Activated CD4-positive, alpha-beta memory T cell treated with anti-CD3 and anti-CD28 coated beads for 36 hours (primary cell): ENCODE data around the gene TTLL9. TPM values are rescaled to one million over a fixed set of nuclear protein-coding genes. Genes with fewer than 3 reads are reported as not detected.

ENCODE experiments used
- CTCF ChIA-PET: fragments of 350-600 bp; sonication (Branson Sonifier 250); formaldehyde crosslinking; loops from one replicate; lab custom pipeline; 2021; ENCODE audit warnings: antibody characterized with exemption, inconsistent platforms; lab: Charles Lee
- POLR2A ChIA-PET: fragments of 350-600 bp; sonication (Branson Sonifier 250); formaldehyde crosslinking; loops from one replicate; lab custom pipeline; 2021; ENCODE audit warnings: antibody characterized with exemption; lab: Charles Lee
- DNase-seq: peaks from one replicate; pipeline ENCODE4 v3.0.0-alpha.2; 2020
- H3K27ac Mint-ChIP-seq: one replicate; pipeline ENCODE4 v1.8.0; 2021; ENCODE audit warnings: mixed read lengths
- H3K27me3 Mint-ChIP-seq: one replicate; pipeline ENCODE4 v1.8.0; 2021; ENCODE audit warnings: mixed read lengths
- H3K36me3 Mint-ChIP-seq: one replicate; pipeline ENCODE4 v1.8.0; 2021; ENCODE audit warnings: mixed read lengths
- H3K4me1 Mint-ChIP-seq: one replicate; pipeline ENCODE4 v1.8.0; 2021; ENCODE audit warnings: low read depth, mixed read lengths
- H3K4me3 Mint-ChIP-seq: one replicate; pipeline ENCODE4 v1.8.0; 2021; ENCODE audit warnings: mild to moderate bottlenecking, mixed read lengths
- H3K9me3 Mint-ChIP-seq: one replicate; pipeline ENCODE4 v1.8.0; 2021; ENCODE audit warnings: mixed read lengths
- intact Hi-C: fragments of 100-400 bp; cut with micrococcal nuclease; formaldehyde crosslinking; loops from one replicate; pipeline ENCODE4 v1.15.1; 2023
- total RNA-seq, 2 experiments: library from RNA; stranded (reverse); gene quantifications; one replicate each; pipeline ENCODE4 v1.2.3, GENCODE V29; 2021

Gene TTLL9
- total RNA-seq, 2 experiments from 2014 or later: not detected

DNA sequence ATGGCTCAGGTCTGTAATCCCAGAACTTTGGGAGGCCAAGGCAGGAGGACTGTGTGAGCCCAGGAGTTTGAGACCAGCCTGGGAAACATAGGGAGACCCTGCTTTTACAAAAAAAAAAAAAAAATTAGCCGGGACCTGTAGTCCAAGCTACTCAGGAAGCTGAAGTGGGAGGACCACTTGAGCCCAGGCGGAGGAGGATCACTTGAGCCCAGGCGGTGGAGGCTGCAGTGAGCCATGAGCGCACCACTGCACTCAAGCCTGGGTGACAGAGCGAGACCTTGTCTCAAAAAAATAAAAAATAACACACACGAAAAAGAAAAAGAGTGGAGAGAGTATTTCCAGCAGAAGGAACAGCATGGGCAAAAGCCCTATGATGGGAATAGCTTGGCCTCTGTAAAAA lies 2.0 kb downstream of the TTLL9 start:
- H3K27ac Mint-ChIP-seq: no peak overlapping the region
- no peak overlapping the region for H3K4me3 Mint-ChIP-seq
- peaks cover 28% of the 10 kb centered on the region for H3K27me3 Mint-ChIP-seq

DNA sequence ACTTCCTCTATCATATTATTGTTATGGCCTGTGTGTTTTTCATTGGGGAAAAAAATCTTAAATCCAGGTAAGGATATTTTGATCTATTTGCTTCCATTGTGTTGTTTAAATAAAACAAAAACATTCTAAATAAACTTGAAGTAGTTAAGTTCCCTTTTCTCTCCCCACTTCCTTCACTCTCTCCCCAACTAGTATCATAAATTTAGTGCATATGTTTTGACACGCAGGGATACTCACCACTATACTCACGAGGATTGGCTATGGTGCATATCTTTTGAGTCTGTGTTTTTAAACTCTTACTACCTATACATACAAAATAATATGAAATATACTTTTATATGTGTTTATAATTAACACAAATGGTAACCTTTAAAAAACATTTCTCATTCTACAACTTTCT lies 5.2 kb downstream of the TTLL9 start:
- no peak overlapping the region for H3K4me3 Mint-ChIP-seq
- intact Hi-C loops: no loop called here
- H3K9me3 Mint-ChIP-seq: no peaks in the 10 kb centered on the region
- no peak overlapping the region for H3K27ac Mint-ChIP-seq
- POLR2A ChIA-PET: no interaction called here
- H3K4me1 Mint-ChIP-seq: peaks cover 12% of the 10 kb centered on the region
- H3K27me3 Mint-ChIP-seq: peaks cover 12% of the 10 kb centered on the region
- H3K36me3 Mint-ChIP-seq: no peaks in the 10 kb centered on the region
- CTCF ChIA-PET: no interaction called here
- DNase-seq: no peak

More for the DNA sequence above, 2.0 kb downstream of the TTLL9 start:
- POLR2A ChIA-PET: no interaction called here
- H3K9me3 Mint-ChIP-seq: no peaks in the 10 kb centered on the region
- H3K4me1 Mint-ChIP-seq: peaks cover 10% of the 10 kb centered on the region
- peaks cover 3% of the 10 kb centered on the region for H3K36me3 Mint-ChIP-seq
- intact Hi-C loops: no loop called here
- CTCF ChIA-PET: interaction anchor here (1.1 to 1.4 kb wide), 2 partner anchors 20 to 26 kb away, joined by 3 to 5 read pairs; no protein-coding TSS in a partner anchor
- no peak for DNase-seq

DNA sequence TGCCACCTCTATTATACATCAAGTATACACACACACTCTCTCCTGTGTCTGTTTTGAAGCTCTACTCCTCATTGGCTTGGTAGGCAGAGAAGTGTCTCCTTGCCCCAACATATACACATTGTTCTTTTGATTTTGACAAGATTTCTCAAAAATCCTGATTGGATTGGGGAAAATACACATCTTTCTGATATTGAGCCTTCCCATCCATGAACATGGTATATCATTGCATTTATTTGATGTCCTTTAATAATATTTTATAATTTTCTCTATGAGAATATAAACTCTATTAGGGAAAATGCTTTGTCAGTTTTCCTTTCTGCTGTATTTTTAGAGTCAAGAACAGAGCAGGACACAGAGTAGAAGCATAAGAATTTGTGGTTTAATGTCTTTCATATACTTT lies 7.2 kb downstream of the TTLL9 start:
- no peaks in the 10 kb centered on the region for H3K9me3 Mint-ChIP-seq
- no peak for DNase-seq
- CTCF ChIA-PET: interaction anchor here (1.7 kb wide), 1 partner anchor 25 kb away, joined by 5 read pairs; no protein-coding TSS in a partner anchor
- no peak overlapping the region for H3K4me3 Mint-ChIP-seq
- H3K4me1 Mint-ChIP-seq: peaks cover 9% of the 10 kb centered on the region
- no peaks in the 10 kb centered on the region for H3K36me3 Mint-ChIP-seq
- intact Hi-C loops: loop anchor here (1.0 kb wide), 1 partner anchor 8 kb away; no protein-coding TSS in a partner anchor
- POLR2A ChIA-PET: interaction anchor here (0.6 kb wide), 1 partner anchor 141 kb away, joined by 3 read pairs; no protein-coding TSS in a partner anchor
- H3K27me3 Mint-ChIP-seq: no peaks in the 10 kb centered on the region
- no peak overlapping the region for H3K27ac Mint-ChIP-seq

DNA sequence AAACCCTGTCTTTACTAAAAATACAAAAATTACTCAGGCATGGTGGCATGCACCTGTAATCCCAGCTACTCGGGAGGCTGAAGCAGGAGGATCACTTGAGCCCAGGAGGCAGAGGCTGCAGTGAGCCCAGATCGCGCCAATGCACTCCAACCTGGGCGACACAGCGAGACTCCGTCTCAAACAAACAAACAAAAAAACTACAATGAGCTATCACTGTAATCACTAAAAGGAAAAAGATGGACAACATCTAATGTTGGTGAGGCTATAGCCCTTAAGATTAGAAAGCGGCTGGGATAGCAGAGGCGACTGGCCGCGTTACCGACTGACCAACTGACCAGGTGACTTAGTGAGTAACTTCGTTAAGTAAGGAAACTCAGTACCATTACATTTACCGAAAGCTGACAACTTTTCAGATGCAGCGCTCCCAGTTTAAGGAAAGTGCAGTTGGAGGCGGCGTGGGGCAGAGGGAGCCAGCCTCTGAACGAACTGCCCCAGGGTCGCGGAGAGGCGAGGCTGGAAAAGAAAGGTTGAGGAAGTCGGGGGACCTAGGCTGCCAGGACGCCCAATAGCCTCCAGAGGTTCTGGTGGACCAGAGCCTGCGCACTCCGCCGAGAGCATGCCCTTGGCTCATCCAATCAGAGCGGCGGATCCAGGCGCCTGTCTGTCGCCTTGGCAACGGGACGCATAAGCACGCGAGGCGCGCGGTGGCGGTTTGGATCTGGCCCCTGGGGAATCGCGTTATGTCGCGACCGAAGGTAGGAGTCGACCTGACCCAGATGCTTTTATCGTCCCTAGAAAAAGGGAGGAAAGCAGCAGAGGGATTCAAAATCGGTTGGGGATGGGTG lies 8.9 kb downstream of the TTLL9 start:
- Mint-ChIP-seq H3K27ac (no peak overlapping the region), H3K9me3 (no peaks in the 10 kb centered on the region), H3K27me3 (no peaks in the 10 kb centered on the region), H3K36me3 (no peaks in the 10 kb centered on the region), H3K4me1 (peaks cover 9% of the 10 kb centered on the region), H3K4me3 (peak overlapping the region; percentile 92)
- intact Hi-C loops: loop anchor here (1.0 kb wide), 1 partner anchor 73 kb away; the partner anchor contains the start of gene PDRG1
- ChIA-PET CTCF (interaction anchor here (1.1 to 2.3 kb wide), 4 partner anchors 8 to 73 kb away, joined by 5 to 12 read pairs (median 8); partner anchors contain the start of gene PDRG1), POLR2A (no interaction called here)
- peak; percentile 86 for DNase-seq

DNA sequence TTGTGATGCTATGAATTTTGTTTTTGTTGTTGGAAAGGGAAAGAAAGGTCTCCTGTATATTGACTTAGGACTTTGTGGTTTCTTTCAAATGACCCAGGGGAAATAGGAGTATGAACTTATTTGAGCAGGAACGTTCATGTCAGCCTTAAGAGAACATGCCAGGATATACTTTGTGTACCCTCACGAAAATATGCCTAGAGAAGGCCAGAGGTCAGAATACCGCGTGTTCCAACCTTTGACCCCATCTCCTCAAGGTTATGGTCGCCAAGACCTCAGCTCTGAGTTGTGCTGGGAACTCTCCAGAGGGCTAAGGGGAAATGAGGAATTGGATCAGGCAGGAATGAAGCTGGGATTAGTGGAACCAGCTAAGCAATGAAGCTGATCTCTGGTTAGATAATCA lies 11.5 kb downstream of the TTLL9 start:
- no peaks in the 10 kb centered on the region for H3K36me3 Mint-ChIP-seq
- no peak for DNase-seq
- ChIA-PET POLR2A (no interaction called here), CTCF (interaction anchor here (1.7 kb wide), 1 partner anchor 69 kb away, joined by 6 read pairs; the partner anchor contains the start of gene PDRG1)
- peaks cover 9% of the 10 kb centered on the region for H3K4me1 Mint-ChIP-seq
- peaks cover 4% of the 10 kb centered on the region for H3K27me3 Mint-ChIP-seq
- H3K27ac Mint-ChIP-seq: no peak overlapping the region
- intact Hi-C loops: no loop called here
- H3K9me3 Mint-ChIP-seq: no peaks in the 10 kb centered on the region
- no peak overlapping the region for H3K4me3 Mint-ChIP-seq

DNA sequence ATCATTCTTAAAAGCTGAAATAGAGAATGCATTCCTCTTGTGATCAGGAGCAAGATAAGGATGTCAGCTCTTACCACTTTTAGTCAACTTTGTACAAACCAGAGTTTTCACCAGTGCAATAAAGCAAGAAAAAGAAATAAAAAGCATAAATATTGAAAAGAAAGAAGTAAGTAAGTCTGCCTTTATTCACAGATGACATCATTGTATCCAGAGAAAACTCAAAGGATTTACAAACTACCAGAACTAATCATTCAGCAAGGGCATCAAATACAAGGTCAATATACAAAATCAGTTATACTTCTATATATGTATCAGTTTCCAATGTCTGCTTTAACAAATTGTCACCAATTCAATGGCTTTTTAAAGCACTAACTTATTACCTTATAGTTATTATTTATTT lies 13.4 kb downstream of the TTLL9 start:
- H3K27me3 Mint-ChIP-seq: peaks cover 5% of the 10 kb centered on the region
- no peaks in the 10 kb centered on the region for H3K9me3 Mint-ChIP-seq
- CTCF ChIA-PET: no interaction called here
- H3K4me3 Mint-ChIP-seq: no peak overlapping the region
- H3K27ac Mint-ChIP-seq: no peak overlapping the region
- DNase-seq: no peak
- intact Hi-C loops: no loop called here
- POLR2A ChIA-PET: no interaction called here
- no peaks in the 10 kb centered on the region for H3K36me3 Mint-ChIP-seq
- peaks cover 9% of the 10 kb centered on the region for H3K4me1 Mint-ChIP-seq

DNA sequence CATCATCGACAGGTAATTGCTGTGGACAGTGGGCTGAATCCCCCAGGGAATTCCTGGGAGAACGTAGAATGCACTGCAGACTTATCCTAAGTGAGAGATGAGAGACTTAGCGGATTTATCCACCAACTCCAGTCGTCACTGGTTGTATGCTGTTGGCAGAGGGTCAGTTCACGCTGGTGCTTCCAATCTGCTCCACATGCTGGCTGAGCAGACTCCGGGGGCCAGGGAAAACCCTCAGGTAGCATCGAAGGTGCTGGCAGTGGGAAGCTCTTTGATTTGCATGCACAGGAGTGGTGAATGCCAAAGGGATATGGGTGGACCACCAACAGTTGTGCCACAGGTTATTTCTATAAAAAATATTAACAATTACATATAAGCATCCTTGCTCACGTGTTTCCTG lies 20.2 kb downstream of the TTLL9 start:
- Mint-ChIP-seq H3K27ac (no peak overlapping the region), H3K36me3 (no peaks in the 10 kb centered on the region), H3K4me3 (no peak overlapping the region), H3K27me3 (peaks cover 3% of the 10 kb centered on the region), H3K9me3 (no peaks in the 10 kb centered on the region), H3K4me1 (no peaks in the 10 kb centered on the region)
- no peak for DNase-seq
- ChIA-PET POLR2A (interaction anchor here (0.5 kb wide), 1 partner anchor 1727 kb away, joined by 3 read pairs; no protein-coding TSS in a partner anchor), CTCF (interaction anchor here (1.8 to 2.0 kb wide), 2 partner anchors 36 to 38 kb away, joined by 6 read pairs; no protein-coding TSS in a partner anchor)
- intact Hi-C loops: no loop called here

DNA sequence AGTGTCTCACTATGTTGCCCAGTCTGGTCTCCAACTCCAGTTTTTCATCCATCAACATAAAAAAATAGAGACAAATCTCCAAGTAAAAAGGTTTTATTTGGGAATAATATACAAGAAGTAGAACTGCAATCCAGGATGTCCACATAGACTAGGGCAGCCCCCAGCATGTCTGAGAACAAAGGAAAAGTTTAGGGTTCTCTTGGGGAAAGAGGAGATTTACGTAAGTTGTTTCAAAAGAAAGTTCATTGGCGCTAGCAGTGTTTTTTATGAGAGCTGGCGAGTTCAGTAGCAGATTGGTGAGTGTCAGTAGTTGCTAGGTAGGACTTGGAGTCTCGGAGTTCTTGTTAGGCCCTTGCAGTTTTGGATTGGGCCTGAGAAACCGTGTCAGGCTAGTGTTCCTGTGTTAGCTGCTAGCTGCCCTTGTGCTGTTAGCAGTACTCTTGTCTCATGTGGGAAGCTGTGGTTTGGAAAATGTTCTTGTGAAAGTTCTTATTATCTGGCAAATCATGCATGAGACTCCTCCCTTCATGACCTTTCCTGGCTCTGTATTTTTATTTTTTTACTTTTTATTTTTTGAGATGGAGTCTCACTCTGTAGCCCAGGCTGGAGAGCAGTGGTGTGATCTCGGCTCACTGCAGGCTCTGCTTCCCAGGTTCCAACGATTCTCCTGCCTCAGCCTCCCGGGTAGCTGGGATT lies 24.7 kb downstream of the TTLL9 start:
- DNase-seq: no peak
- Mint-ChIP-seq H3K36me3 (no peaks in the 10 kb centered on the region), H3K4me1 (no peaks in the 10 kb centered on the region), H3K27ac (no peak overlapping the region), H3K4me3 (no peak overlapping the region), H3K27me3 (peaks cover 1% of the 10 kb centered on the region), H3K9me3 (no peaks in the 10 kb centered on the region)
- intact Hi-C loops: no loop called here
- POLR2A ChIA-PET: no interaction called here
- CTCF ChIA-PET: interaction anchor here (1.3 kb wide), 1 partner anchor 49 kb away, joined by 3 read pairs; no protein-coding TSS in a partner anchor

DNA sequence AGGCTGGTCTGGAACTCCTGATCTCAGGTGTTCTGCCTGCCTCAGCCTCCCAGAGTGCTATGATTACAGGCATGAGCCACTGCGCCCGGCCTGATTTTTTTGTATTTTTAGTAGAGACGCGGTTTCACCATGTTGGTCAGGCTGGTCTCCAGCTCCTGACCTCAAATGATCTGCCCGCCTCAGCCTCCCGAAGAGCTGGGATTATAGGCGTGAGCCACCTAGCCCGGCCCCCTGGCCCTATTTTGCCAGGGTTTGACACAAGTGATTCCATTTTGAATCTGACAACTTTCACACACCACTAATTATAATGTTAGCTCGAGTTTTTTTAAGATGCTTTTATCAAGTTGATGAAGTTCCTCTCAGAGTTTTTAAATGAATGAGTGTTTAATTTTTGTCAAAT lies 25.6 kb downstream of the TTLL9 start:
- intact Hi-C loops: no loop called here
- no peaks in the 10 kb centered on the region for H3K36me3 Mint-ChIP-seq
- ChIA-PET CTCF (no interaction called here), POLR2A (no interaction called here)
- H3K4me1 Mint-ChIP-seq: no peaks in the 10 kb centered on the region
- DNase-seq: no peak
- no peak overlapping the region for H3K4me3 Mint-ChIP-seq
- H3K9me3 Mint-ChIP-seq: no peaks in the 10 kb centered on the region
- peaks cover 3% of the 10 kb centered on the region for H3K27me3 Mint-ChIP-seq
- H3K27ac Mint-ChIP-seq: no peak overlapping the region

DNA sequence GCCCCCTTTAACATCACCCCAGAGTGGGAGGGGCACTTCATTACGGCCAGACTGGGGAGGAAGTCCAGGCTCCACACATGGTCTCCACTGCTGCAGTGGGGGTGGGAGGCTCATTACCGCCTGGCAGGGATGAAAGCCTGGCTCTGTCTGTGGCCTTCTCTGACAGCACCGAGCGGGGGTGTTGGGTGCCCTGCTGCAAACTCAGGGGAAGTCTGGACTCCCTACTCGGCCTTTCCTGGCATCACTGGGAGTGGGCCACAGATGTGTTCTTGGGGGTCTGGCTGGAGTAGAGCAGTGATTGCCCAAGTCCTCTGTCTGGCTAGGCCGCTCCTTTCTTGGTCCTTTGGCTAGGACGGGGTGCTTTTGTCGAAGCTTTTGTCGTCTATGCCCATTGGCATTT lies 27.1 kb downstream of the TTLL9 start:
- H3K9me3 Mint-ChIP-seq: no peaks in the 10 kb centered on the region
- POLR2A ChIA-PET: no interaction called here
- H3K4me3 Mint-ChIP-seq: no peak overlapping the region
- H3K4me1 Mint-ChIP-seq: no peaks in the 10 kb centered on the region
- no peaks in the 10 kb centered on the region for H3K36me3 Mint-ChIP-seq
- peaks cover 3% of the 10 kb centered on the region for H3K27me3 Mint-ChIP-seq
- CTCF ChIA-PET: interaction anchor here (1.3 kb wide), 1 partner anchor 51 kb away, joined by 3 read pairs; no protein-coding TSS in a partner anchor
- DNase-seq: no peak
- intact Hi-C loops: no loop called here
- no peak overlapping the region for H3K27ac Mint-ChIP-seq

DNA sequence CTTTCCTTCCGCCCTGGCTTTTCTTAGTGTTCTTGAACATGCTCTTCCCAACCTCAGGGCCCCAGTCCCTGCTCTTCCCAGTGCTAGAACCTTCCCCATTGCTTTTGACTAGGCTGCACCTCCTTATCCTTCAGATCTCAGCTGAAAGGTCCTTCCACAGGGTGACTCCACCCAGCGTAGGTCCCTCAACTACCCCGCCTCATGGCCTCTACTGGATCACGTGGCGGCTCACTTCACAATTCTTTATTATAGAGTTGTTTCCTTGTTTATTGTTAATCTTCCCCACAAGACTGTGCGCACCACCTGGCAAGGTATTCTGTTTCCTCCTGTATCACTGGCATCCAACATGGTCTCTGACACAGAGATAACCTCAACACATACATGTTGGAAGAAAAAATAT lies 31.2 kb downstream of the TTLL9 start:
- ChIA-PET CTCF (no interaction called here), POLR2A (no interaction called here)
- H3K27me3 Mint-ChIP-seq: peaks cover 6% of the 10 kb centered on the region
- no peak for DNase-seq
- no peaks in the 10 kb centered on the region for H3K9me3 Mint-ChIP-seq
- H3K4me1 Mint-ChIP-seq: no peaks in the 10 kb centered on the region
- H3K36me3 Mint-ChIP-seq: no peaks in the 10 kb centered on the region
- H3K4me3 Mint-ChIP-seq: no peak overlapping the region
- no peak overlapping the region for H3K27ac Mint-ChIP-seq
- intact Hi-C loops: no loop called here
